GM12873 (cell line): ENCODE data around the gene HSPB7.

Experiments used
- CTCF ChIP-seq: IDR thresholded peaks from 2 replicates; pipeline ENCODE4 v1.5.1; 2012; ENCODE audit warnings: low read depth, mild to moderate bottlenecking, moderate library complexity, low read length, control low read depth; ENCODE audit not compliant: insufficient read depth; ENCODE audit errors: missing control alignments

HSPB7 gene

GRCh38 chr1:16011936-16012589, 5.8 kb downstream of the HSPB7 start:
- TF ChIP-seq CTCF, result no peak

- no peak for TF ChIP-seq CTCF
Observed at GRCh38 chr1:16010837-16011236, 7.0 kb downstream of the HSPB7 start.

GRCh38 chr1:16009678-16010077, 8.2 kb downstream of the HSPB7 start:
- no peak for TF ChIP-seq CTCF

GRCh38 chr1:16009030-16009460, 8.8 kb downstream of the HSPB7 start:
- peak; percentile 99 for TF ChIP-seq CTCF

- TF ChIP-seq CTCF, result no peak
Observed at GRCh38 chr1:16007671-16008341, 10.0 kb downstream of the HSPB7 start.

- peak; percentile 47 for TF ChIP-seq CTCF
Observed at GRCh38 chr1:16006552-16007485, 11.0 kb downstream of the HSPB7 start.

- TF ChIP-seq CTCF, result no peak
Observed at GRCh38 chr1:16006010-16006409, 11.8 kb downstream of the HSPB7 start.
